ENCODE results near the gene PCDH15.

The PCDH15 gene

GRCh38 chr10:54702583-54703485, 98.2 kb downstream of the PCDH15 start:
- no peak for DNase-seq

- DNase-seq: no peak
Observed at GRCh38 chr10:54691331-54691730, 109.7 kb downstream of the PCDH15 start.

- no peak for DNase-seq
Observed at GRCh38 chr10:54682554-54682953, 118.5 kb downstream of the PCDH15 start.

- no peak for DNase-seq
Observed at GRCh38 chr10:54681136-54681535, 119.9 kb downstream of the PCDH15 start.

GRCh38 chr10:54667136-54667535, 133.9 kb downstream of the PCDH15 start:
- no peak for DNase-seq

GRCh38 chr10:54666192-54666591, 134.8 kb downstream of the PCDH15 start:
- DNase-seq: no peak

GRCh38 chr10:54665095-54665494, 135.9 kb downstream of the PCDH15 start:
- DNase-seq: no peak

- DNase-seq: no peak
Observed at GRCh38 chr10:54660397-54660796, 140.6 kb downstream of the PCDH15 start.

- DNase-seq: no peak
Observed at GRCh38 chr10:54656643-54657042, 144.4 kb downstream of the PCDH15 start.

- no peak for DNase-seq
Observed at GRCh38 chr10:54653518-54653917, 147.5 kb downstream of the PCDH15 start.

GRCh38 chr10:54650547-54650946, 150.5 kb downstream of the PCDH15 start:
- DNase-seq: no peak

GRCh38 chr10:54622017-54622416, 179.0 kb downstream of the PCDH15 start:
- DNase-seq: no peak

- DNase-seq: no peak
Observed at GRCh38 chr10:54620352-54620751, 180.7 kb downstream of the PCDH15 start.

- DNase-seq: no peak
Observed at GRCh38 chr10:54614072-54614471, 187.0 kb downstream of the PCDH15 start.

- DNase-seq: no peak
Observed at GRCh38 chr10:54613162-54613561, 187.9 kb downstream of the PCDH15 start.

- DNase-seq: no peak
Observed at GRCh38 chr10:54609423-54609822, 191.6 kb downstream of the PCDH15 start.

- DNase-seq: no peak
Observed at GRCh38 chr10:54607983-54608382, 193.0 kb downstream of the PCDH15 start.

GRCh38 chr10:54594289-54594688, 206.7 kb downstream of the PCDH15 start:
- DNase-seq: no peak

GRCh38 chr10:54587971-54588370, 213.1 kb downstream of the PCDH15 start:
- DNase-seq: no peak

- DNase-seq: no peak
Observed at GRCh38 chr10:54585572-54585971, 215.5 kb downstream of the PCDH15 start.

- no peak for DNase-seq
Observed at GRCh38 chr10:54577682-54578081, 223.3 kb downstream of the PCDH15 start.

GRCh38 chr10:54576541-54576940, 224.5 kb downstream of the PCDH15 start:
- DNase-seq: no peak

GRCh38 chr10:54559498-54559897, 241.5 kb downstream of the PCDH15 start:
- no peak for DNase-seq

GRCh38 chr10:54554028-54554427, 247.0 kb downstream of the PCDH15 start:
- DNase-seq: no peak

GRCh38 chr10:54550016-54550415, 251.0 kb downstream of the PCDH15 start:
- DNase-seq: no peak
